ENCODE measurements around the gene TNFSF10. TPM values are rescaled to one million over a fixed set of nuclear protein-coding genes. Genes with fewer than 3 reads are reported as not detected.
"Not testable (repeated sequence)": the region's sequence is repeated elsewhere in the genome, so short reads cannot be mapped to it uniquely, and the experiment has no call there.

Gene TNFSF10
- total RNA-seq, 1 experiment from 2014 or later, result 2.2 TPM

GRCh38 chr3:172568701-172569100 is 45.5 kb upstream of the TNFSF10 start:
- no peaks in the 10 kb centered on the region for H3K27me3 ChIP-seq (ENCODE audit: control insufficient read depth, insufficient read depth, low read length)
- in situ Hi-C loops (cut with HindIII; ENCODE audit: low pct_unique_long_range_greater_than_20kb, low sequenced_read_pairs), result no loop called here
- H3K4me3 ChIP-seq (ENCODE audit: low read depth in 2 of 2, low read length in 2 of 2), result no peak overlapping the region
- H3K4me1 ChIP-seq (ENCODE audit: control insufficient read depth, insufficient read depth, low read length), result peaks cover 4% of the 10 kb centered on the region
- ChIA-PET CTCF (interaction anchor here (0.7 kb wide), 1 partner anchor 27 kb away, joined by 3 read pairs; no protein-coding TSS in a partner anchor), POLR2A (interaction anchor here (0.6 kb wide), 1 partner anchor 56 kb away, joined by 14 read pairs; no protein-coding TSS in a partner anchor)
- ATAC-seq (no peak), DNase-seq (ENCODE audit: low read depth, low spot score) (no peak)
- intact Hi-C loops (cut with micrococcal nuclease; ENCODE audit: unreplicated experiment), result no loop called here
- H3K27ac ChIP-seq (ENCODE audit: low read length), result no peak overlapping the region
- no TSS peak for BruUV-seq (replicated peaks)
- no peaks in the 10 kb centered on the region for H3K9me3 ChIP-seq (ENCODE audit: control insufficient read depth, insufficient read depth, low read depth, low read length)
- H3K36me3 ChIP-seq (ENCODE audit: control insufficient read depth, insufficient read depth, low read length), result no peaks in the 10 kb centered on the region
- TF ChIP-seq CTCF (IDR thresholded peaks at IDR 0.05) (no peak), POLR2AphosphoS5 (IDR thresholded peaks at IDR 0.05; ENCODE audit: low read depth, low read length) (no peak), TCF7L2 (IDR thresholded peaks at IDR 0.05; ENCODE audit: low read depth, low read length) (no peak), REST (IDR thresholded peaks at IDR 0.05; ENCODE audit: insufficient read depth in 1 of 2, low read depth in 2 of 2, low read length in 1 of 2) (no peak), SIN3A (IDR thresholded peaks at IDR 0.05; ENCODE audit: borderline replicate concordance, insufficient read depth, low read depth, low read length) (no peak)

- H3K4me3 ChIP-seq (ENCODE audit: low read depth in 2 of 2, low read length in 2 of 2); DNase-seq (ENCODE audit: low read depth, low spot score); H3K36me3 ChIP-seq (ENCODE audit: control insufficient read depth, insufficient read depth, low read length); H3K9me3 ChIP-seq (ENCODE audit: control insufficient read depth, insufficient read depth, low read depth, low read length); in situ Hi-C loops (cut with HindIII; ENCODE audit: low pct_unique_long_range_greater_than_20kb, low sequenced_read_pairs); CTCF ChIA-PET; POLR2A ChIA-PET; ATAC-seq; H3K27me3 ChIP-seq (ENCODE audit: control insufficient read depth, insufficient read depth, low read length); H3K27ac ChIP-seq (ENCODE audit: low read length); BruUV-seq (replicated peaks); intact Hi-C loops (cut with micrococcal nuclease; ENCODE audit: unreplicated experiment): not testable (repeated sequence)
- peaks cover 20% of the 10 kb centered on the region for H3K4me1 ChIP-seq (ENCODE audit: control insufficient read depth, insufficient read depth, low read length)
These were observed 43.6 kb upstream of the TNFSF10 start for GRCh38 chr3:172566785-172567184.

GRCh38 chr3:172564499-172564898 is 41.3 kb upstream of the TNFSF10 start:
- no peaks in the 10 kb centered on the region for H3K9me3 ChIP-seq (ENCODE audit: control insufficient read depth, insufficient read depth, low read depth, low read length)
- TF ChIP-seq SIN3A (IDR thresholded peaks at IDR 0.05; ENCODE audit: borderline replicate concordance, insufficient read depth, low read depth, low read length) (no peak), TCF7L2 (IDR thresholded peaks at IDR 0.05; ENCODE audit: low read depth, low read length) (no peak)
- H3K27ac ChIP-seq (ENCODE audit: low read length), result no peak overlapping the region
- intact Hi-C loops (cut with micrococcal nuclease; ENCODE audit: unreplicated experiment) (no loop called here), in situ Hi-C loops (cut with HindIII; ENCODE audit: low pct_unique_long_range_greater_than_20kb, low sequenced_read_pairs) (no loop called here)
- H3K36me3 ChIP-seq (ENCODE audit: control insufficient read depth, insufficient read depth, low read length), result no peaks in the 10 kb centered on the region
- peaks cover 20% of the 10 kb centered on the region for H3K4me1 ChIP-seq (ENCODE audit: control insufficient read depth, insufficient read depth, low read length)
- POLR2A ChIA-PET, result interaction anchor here (0.8 kb wide), 1 partner anchor 36 kb away, joined by 5 read pairs; no protein-coding TSS in a partner anchor
- BruUV-seq (replicated peaks), result no TSS peak
- DNase-seq (ENCODE audit: low read depth, low spot score) (no peak), ATAC-seq (no peak)
- H3K4me3 ChIP-seq (ENCODE audit: low read depth in 2 of 2, low read length in 2 of 2), result no peak overlapping the region
- CTCF ChIA-PET, result interaction anchor here (0.5 kb wide), 1 partner anchor 109 kb away, joined by 3 read pairs; no protein-coding TSS in a partner anchor
- H3K27me3 ChIP-seq (ENCODE audit: control insufficient read depth, insufficient read depth, low read length), result no peaks in the 10 kb centered on the region

Data from Panc1 (cell line).